PC-3 (cell line): Measurements from ENCODE around the gene DIP2B.

Source experiments
- CTCF ChIP-seq: fragments of 300-600 bp; sonication (generic); conservative IDR thresholded peaks from 2 replicates; pipeline ENCODE4 v1.5.1; 2017; ENCODE audit warnings: antibody characterized with exemption, low read depth, mild to moderate bottlenecking, low read length
- EZH2phosphoT487 ChIP-seq: fragments of 300-600 bp; sonication (generic); IDR thresholded peaks from 2 replicates; pipeline ENCODE4 v1.6.1; 2018; ENCODE audit warnings: mild to moderate bottlenecking, antibody characterized with exemption, low read length, borderline replicate concordance

GRCh38 chr12:50609292-50609874 lies 104.6 kb downstream of the DIP2B start:
- TF ChIP-seq CTCF, result no peak
- TF ChIP-seq EZH2phosphoT487, result no peak
